ENCODE data around the gene DOC2A.
A peak's percentile ranks its signal among the peaks of the same experiment; 100 is the strongest.

GRCh38 chr16:29995911-29996765 is 14.7 kb downstream of the DOC2A start, which contains the start of gene INO80E:
- TF ChIP-seq POLR2A (IDR thresholded peaks at IDR 0.05; ENCODE audit: low read depth, low read length) (peak; percentile 71; the same call in 1 of the 2 replicates), TAF1 (IDR thresholded peaks at IDR 0.05; ENCODE audit: borderline replicate concordance, low read depth, low read length) (0 out of 2 replicates have a peak, but pooled peaks have one; percentile 55), POLR2AphosphoS5 (IDR thresholded peaks at IDR 0.05; ENCODE audit: low read depth, low read length) (0 out of 2 replicates have a peak, but pooled peaks have one; percentile 43)

Data from GM12892 (cell line).